IMR-90 (cell line): ENCODE results near the gene ZNF570. TPM values are rescaled to one million over a fixed set of nuclear protein-coding genes. Genes with fewer than 3 reads are reported as not detected.

Experiments
- ATAC-seq: fragments of 200-7000 bp; cut with Tn5 transposase; 2 replicates; pipeline ENCODE4 v1.9.1; 2020; ENCODE audit warnings: low read depth, mild to moderate bottlenecking, moderate library complexity
- BruUV-seq: library from RNA; stranded (reverse); fragments of 400-500 nt; replicated peaks from 2 replicates; lab custom pipeline; 2021; lab: Mats Ljungman, UMichigan
- CTCF ChIA-PET: fragments of 300-600 bp; formaldehyde crosslinking; extraction: SDS; loops from one replicate; lab custom pipeline; 2021; ENCODE audit warnings: antibody characterized with exemption; lab: Yijun Ruan, JAX
- POLR2A ChIA-PET: fragments of 300-600 bp; sonication (Branson Sonifier 250); formaldehyde crosslinking; loops from one replicate; lab custom pipeline; 2022; ENCODE audit warnings: antibody characterized with exemption; ENCODE audit not compliant: unreplicated experiment; lab: Charles Lee
- DNase-seq: peaks from one replicate; pipeline ENCODE4 v3.0.0; 2013
- H2AFZ ChIP-seq: replicated peaks from 2 replicates; pipeline ENCODE3; 2013; ENCODE audit warnings: low read length, mild to moderate bottlenecking; ENCODE audit not compliant: poor library complexity
- H2AK5ac ChIP-seq: 2 replicates; pipeline ENCODE4 v1.6.1; 2013; ENCODE audit warnings: low read depth, low read length, inconsistent platforms
- H2AK9ac ChIP-seq: replicated peaks from 2 replicates; pipeline ENCODE3; 2013; ENCODE audit warnings: mild to moderate bottlenecking, low read depth, low read length, moderate library complexity; ENCODE audit not compliant: poor library complexity
- H2BK120ac ChIP-seq: 2 replicates; pipeline ENCODE4 v1.6.1; 2013; ENCODE audit warnings: low read depth, low read length, inconsistent platforms
- H2BK15ac ChIP-seq: 3 replicates; pipeline ENCODE4 v1.6.1; 2013; ENCODE audit warnings: low read depth, low read length, inconsistent platforms
- H2BK20ac ChIP-seq: 2 replicates; pipeline ENCODE4 v1.6.1; 2013; ENCODE audit warnings: low read depth, mild to moderate bottlenecking, inconsistent platforms, low read length, moderate library complexity
- H2BK5ac ChIP-seq: 2 replicates; pipeline ENCODE4 v1.6.1; 2013; ENCODE audit warnings: mild to moderate bottlenecking, low read depth, low read length, inconsistent platforms; ENCODE audit not compliant: poor library complexity, severe bottlenecking
- H3K14ac ChIP-seq: replicated peaks from 2 replicates; pipeline ENCODE4 v1.6.1; 2013; ENCODE audit warnings: low read depth, low read length, inconsistent platforms
- H3K18ac ChIP-seq: 2 replicates; pipeline ENCODE4 v1.6.1; 2013; ENCODE audit warnings: low read depth, low read length, control low read depth
- H3K23ac ChIP-seq: 2 replicates; pipeline ENCODE4 v1.6.1; 2013; ENCODE audit warnings: low read depth, low read length, inconsistent platforms
- H3K27ac ChIP-seq: 2 replicates; pipeline ENCODE4 v1.5.1; 2013; ENCODE audit warnings: mild to moderate bottlenecking, control low read depth, low read length; ENCODE audit not compliant: insufficient read depth
- H3K27me3 ChIP-seq: 2 replicates; pipeline ENCODE4 v1.6.1; 2013; ENCODE audit warnings: low read length; ENCODE audit not compliant: control insufficient read depth, insufficient read depth
- H3K36me3 ChIP-seq: 2 replicates; pipeline ENCODE4 v1.6.1; 2013; ENCODE audit warnings: low read length, mixed read lengths; ENCODE audit not compliant: control insufficient read depth, insufficient read depth
- H3K4ac ChIP-seq: 2 replicates; pipeline ENCODE4 v1.6.1; 2013; ENCODE audit warnings: low read depth, low read length, inconsistent platforms
- H3K4me1 ChIP-seq: 2 replicates; pipeline ENCODE4 v1.6.1; 2013; ENCODE audit warnings: low read length, mixed read lengths; ENCODE audit not compliant: control insufficient read depth, insufficient read depth
- H3K4me2 ChIP-seq: 2 replicates; pipeline ENCODE4 v1.6.1; 2013; ENCODE audit warnings: low read depth, mild to moderate bottlenecking, control low read depth, low read length, moderate library complexity
- H3K4me3 ChIP-seq: 2 replicates; pipeline ENCODE4 v1.5.1; 2013; ENCODE audit warnings: low read depth, mild to moderate bottlenecking, control low read depth, low read length, moderate library complexity; ENCODE audit not compliant: insufficient read depth
- H3K56ac ChIP-seq: 2 replicates; pipeline ENCODE4 v1.6.1; 2013; ENCODE audit warnings: low read length, inconsistent platforms; ENCODE audit not compliant: insufficient read depth; ENCODE audit errors: extremely low read depth
- H3K79me1 ChIP-seq, 2 experiments: 2 replicates each; pipeline ENCODE4 v1.6.1; 2013; ENCODE audit warnings: low read length in 2 of 2, inconsistent platforms in 1 of 2, low read depth in 1 of 2
- H3K9ac ChIP-seq: 2 replicates; pipeline ENCODE4 v1.6.1; 2013; ENCODE audit warnings: low read depth, low read length, control low read depth
- H3K9me1 ChIP-seq: 2 replicates; pipeline ENCODE4 v1.6.1; 2013; ENCODE audit warnings: low read length, inconsistent platforms; ENCODE audit not compliant: insufficient read depth
- H3K9me3 ChIP-seq: 2 replicates; pipeline ENCODE4 v1.6.1; 2013; ENCODE audit warnings: low read length; ENCODE audit not compliant: control insufficient read depth, insufficient read depth
- H4K20me1 ChIP-seq: 2 replicates; pipeline ENCODE4 v1.6.1; 2013; ENCODE audit warnings: low read length, inconsistent platforms; ENCODE audit not compliant: insufficient read depth
- H4K5ac ChIP-seq: 2 replicates; pipeline ENCODE4 v1.6.1; 2013; ENCODE audit warnings: mild to moderate bottlenecking, low read depth, low read length, control low read depth
- H4K8ac ChIP-seq, 2 experiments: 2 replicates each; pipeline ENCODE4 v1.6.1; 2013; ENCODE audit warnings: low read depth in 2 of 2, low read length in 2 of 2, control low read depth in 1 of 2, inconsistent platforms in 1 of 2
- H4K91ac ChIP-seq: 2 replicates; pipeline ENCODE4 v1.6.1; 2013; ENCODE audit warnings: low read depth, low read length, inconsistent platforms; ENCODE audit not compliant: insufficient read depth
- BHLHE40 ChIP-seq: fragments of 150-350 bp; IDR thresholded peaks from 2 replicates; pipeline ENCODE4 v1.6.1; 2016; ENCODE audit warnings: mild to moderate bottlenecking, low read depth, low read length
- CHD1 ChIP-seq: IDR thresholded peaks from 2 replicates; pipeline ENCODE4 v1.6.1; 2012; ENCODE audit warnings: low read depth, low read length, improper control_type of control experiment
- FOS ChIP-seq: fragments of 150-350 bp; IDR thresholded peaks from 2 replicates; pipeline ENCODE4 v1.6.1; 2016; ENCODE audit warnings: low read depth, low read length
- MAZ ChIP-seq: IDR thresholded peaks from 2 replicates; pipeline ENCODE4 v1.6.1; 2012; ENCODE audit warnings: low read depth, mild to moderate bottlenecking, low read length, improper control_type of control experiment, moderate library complexity, borderline replicate concordance
- MXI1 ChIP-seq: IDR thresholded peaks from 2 replicates; pipeline ENCODE4 v1.6.1; 2012; ENCODE audit warnings: low read depth, mild to moderate bottlenecking, low read length, moderate library complexity, borderline replicate concordance
- NFE2L2 ChIP-seq: fragments of 150-350 bp; IDR thresholded peaks from 2 replicates; pipeline ENCODE4 v1.6.1; 2016; ENCODE audit warnings: low read depth, mild to moderate bottlenecking, low read length
- POLR2A ChIP-seq: IDR thresholded peaks from 2 replicates; pipeline ENCODE4 v1.6.1; 2012; ENCODE audit warnings: mild to moderate bottlenecking, low read depth, low read length
- RAD21 ChIP-seq: IDR thresholded peaks from 2 replicates; pipeline ENCODE4 v1.6.1; 2012; ENCODE audit warnings: low read length, improper control_type of control experiment
- RCOR1 ChIP-seq: IDR thresholded peaks from 2 replicates; pipeline ENCODE4 v1.6.1; 2012; ENCODE audit warnings: mild to moderate bottlenecking, low read length, improper control_type of control experiment; ENCODE audit not compliant: insufficient replicate concordance
- RFX5 ChIP-seq: IDR thresholded peaks from 2 replicates; pipeline ENCODE4 v1.8.0; 2012; ENCODE audit warnings: low read depth, mild to moderate bottlenecking, low read length, moderate library complexity
- SMC3 ChIP-seq: fragments of 150-350 bp; IDR thresholded peaks from 2 replicates; pipeline ENCODE4 v1.6.1; 2016; ENCODE audit warnings: low read depth, mild to moderate bottlenecking, antibody characterized with exemption, low read length, moderate library complexity
- WGBS, 2 experiments: methylation state at CpG; one replicate each; pipeline versions ENCODE4 v1.1.5 to v1.1.7; 2013; ENCODE audit warnings: missing lambda C conversion rate in 2 of 2; ENCODE audit not compliant: insufficient read length in 1 of 2; ENCODE audit errors: extremely low coverage in 2 of 2; 5-methylcytosine and 5-hydroxymethylcytosine counted together
- dilution Hi-C: fragments of 300-500 bp; cut with HindIII; formaldehyde crosslinking; loops from one replicate; pipeline ENCODE4 v1.14.3; 2018; ENCODE audit warnings: low sequenced_read_pairs; ENCODE audit not compliant: unreplicated experiment
- in situ Hi-C: fragments of 300-500 bp; cut with MboI; formaldehyde crosslinking; loops from 3 replicates; pipeline ENCODE4 v1.14.3; 2019; ENCODE audit warnings: low sequenced_read_pairs, inconsistent platforms, mixed read lengths
- intact Hi-C: fragments of 100-400 bp; cut with micrococcal nuclease; formaldehyde crosslinking; loops from 2 replicates; pipeline ENCODE4 v1.10.0; 2022
- polyA plus RNA-seq, 3 experiments: library from polyadenylated mRNA; depleted of rRNA; stranded (reverse); fragments of >200 nt; gene quantifications; 2 replicates each; pipeline ENCODE4 v1.2.3, GENCODE V29; 2012; ENCODE audit warnings: low replicate concordance in 1 of 3
- total RNA-seq: library from RNA; depleted of rRNA; stranded (reverse); fragments of >200 nt; gene quantifications from 2 replicates; pipeline ENCODE4 v1.2.3, GENCODE V29; 2012
- TF ChIP-seq, protein P1 (sequence below): fragments of 150-350 bp; IDR thresholded peaks from 2 replicates; pipeline ENCODE4 v1.6.1; 2017; ENCODE audit warnings: mild to moderate bottlenecking, antibody characterized with exemption, low read length, low read depth
- TF ChIP-seq, protein P2 (sequence below): fragments of 150-350 bp; IDR thresholded peaks from 2 replicates; pipeline ENCODE4 v1.6.1; 2016; ENCODE audit warnings: low read depth, mild to moderate bottlenecking, low read length, moderate library complexity, borderline replicate concordance
- TF ChIP-seq, protein P3 (sequence below): conservative IDR thresholded peaks from 2 replicates; pipeline ENCODE4 v1.5.1; 2012; ENCODE audit warnings: mild to moderate bottlenecking, low read depth, low read length, improper control_type of control experiment

ZNF570 gene
- total and polyA plus RNA-seq, 2 of the 4 experiments (the other 2 are of a cell fraction) = 1.5 to 9.3 TPM

DNA sequence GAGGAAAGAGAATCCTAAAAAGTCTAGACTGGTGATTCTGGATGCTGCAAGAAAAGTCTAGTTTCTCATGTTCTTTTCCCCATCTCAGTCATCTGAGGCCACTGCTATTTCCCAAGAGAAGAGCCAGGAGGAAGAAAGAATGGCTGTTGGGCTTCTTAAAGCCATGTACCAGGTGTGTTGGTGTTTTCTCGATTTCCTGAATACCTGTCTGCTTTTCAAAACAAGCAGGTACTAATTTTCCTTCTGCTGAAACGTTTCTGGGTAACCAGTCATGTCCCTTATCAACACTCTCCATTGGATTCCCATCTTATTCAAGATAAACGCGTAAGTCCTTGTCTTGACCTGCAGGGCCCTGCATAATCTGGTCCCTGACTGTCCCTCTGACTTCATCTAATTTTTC is 1.1 kb downstream of the ZNF570 start:
- Histone ChIP-seq H3K9ac (no peak overlapping the region; the same call in 1 of the 2 replicates), H2BK15ac (no peak overlapping the region), H3K27ac (no peak overlapping the region), H3K9me3 (peaks cover 6% of the 10 kb centered on the region), H3K56ac (no peak overlapping the region), H3K79me1 (peaks cover 6 to 25% of the 10 kb centered on the region in 2 experiments), H3K4ac (no peak overlapping the region), H4K5ac (no peak overlapping the region), H4K91ac (no peak overlapping the region), H4K20me1 (no peaks in the 10 kb centered on the region), H2AK5ac (no peak overlapping the region), H3K9me1 (no peaks in the 10 kb centered on the region), H3K27me3 (no peaks in the 10 kb centered on the region), H2AK9ac (no peak overlapping the region), H3K4me3 (peak overlapping the region; percentile 68), H3K14ac (no peak overlapping the region), H3K36me3 (peaks cover 6% of the 10 kb centered on the region; the same call in 1 of the 2 replicates), H2AFZ (no peak overlapping the region), H3K4me2 (peak overlapping the region; percentile 89), H2BK120ac (no peak overlapping the region), H2BK20ac (no peak overlapping the region), H3K18ac (no peak overlapping the region), H4K8ac (no peak overlapping the region), H2BK5ac (no peak overlapping the region), H3K23ac (no peak overlapping the region), H3K4me1 (peaks cover 2% of the 10 kb centered on the region; the same call in 1 of the 2 replicates)
- CTCF ChIA-PET = interaction anchor here (0.6 kb wide), 1 partner anchor 107 kb away, joined by 8 read pairs; no protein-coding TSS in a partner anchor
- TF ChIP-seq, protein P1, sequence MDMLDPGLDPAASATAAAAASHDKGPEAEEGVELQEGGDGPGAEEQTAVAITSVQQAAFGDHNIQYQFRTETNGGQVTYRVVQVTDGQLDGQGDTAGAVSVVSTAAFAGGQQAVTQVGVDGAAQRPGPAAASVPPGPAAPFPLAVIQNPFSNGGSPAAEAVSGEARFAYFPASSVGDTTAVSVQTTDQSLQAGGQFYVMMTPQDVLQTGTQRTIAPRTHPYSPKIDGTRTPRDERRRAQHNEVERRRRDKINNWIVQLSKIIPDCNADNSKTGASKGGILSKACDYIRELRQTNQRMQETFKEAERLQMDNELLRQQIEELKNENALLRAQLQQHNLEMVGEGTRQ = no peak
- TF ChIP-seq NFE2L2 = no peak
- no peak for TF ChIP-seq MXI1
- no peak for TF ChIP-seq RAD21
- TF ChIP-seq MAZ = no peak
- TF ChIP-seq FOS = no peak
- no peak for TF ChIP-seq BHLHE40
- no peak for TF ChIP-seq CHD1
- no peak for TF ChIP-seq RFX5
- TF ChIP-seq POLR2A = no peak
- no peak for TF ChIP-seq SMC3
- no peak for TF ChIP-seq RCOR1
- TF ChIP-seq, protein P2, sequence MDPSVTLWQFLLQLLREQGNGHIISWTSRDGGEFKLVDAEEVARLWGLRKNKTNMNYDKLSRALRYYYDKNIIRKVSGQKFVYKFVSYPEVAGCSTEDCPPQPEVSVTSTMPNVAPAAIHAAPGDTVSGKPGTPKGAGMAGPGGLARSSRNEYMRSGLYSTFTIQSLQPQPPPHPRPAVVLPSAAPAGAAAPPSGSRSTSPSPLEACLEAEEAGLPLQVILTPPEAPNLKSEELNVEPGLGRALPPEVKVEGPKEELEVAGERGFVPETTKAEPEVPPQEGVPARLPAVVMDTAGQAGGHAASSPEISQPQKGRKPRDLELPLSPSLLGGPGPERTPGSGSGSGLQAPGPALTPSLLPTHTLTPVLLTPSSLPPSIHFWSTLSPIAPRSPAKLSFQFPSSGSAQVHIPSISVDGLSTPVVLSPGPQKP = no peak
- TF ChIP-seq, protein P3, sequence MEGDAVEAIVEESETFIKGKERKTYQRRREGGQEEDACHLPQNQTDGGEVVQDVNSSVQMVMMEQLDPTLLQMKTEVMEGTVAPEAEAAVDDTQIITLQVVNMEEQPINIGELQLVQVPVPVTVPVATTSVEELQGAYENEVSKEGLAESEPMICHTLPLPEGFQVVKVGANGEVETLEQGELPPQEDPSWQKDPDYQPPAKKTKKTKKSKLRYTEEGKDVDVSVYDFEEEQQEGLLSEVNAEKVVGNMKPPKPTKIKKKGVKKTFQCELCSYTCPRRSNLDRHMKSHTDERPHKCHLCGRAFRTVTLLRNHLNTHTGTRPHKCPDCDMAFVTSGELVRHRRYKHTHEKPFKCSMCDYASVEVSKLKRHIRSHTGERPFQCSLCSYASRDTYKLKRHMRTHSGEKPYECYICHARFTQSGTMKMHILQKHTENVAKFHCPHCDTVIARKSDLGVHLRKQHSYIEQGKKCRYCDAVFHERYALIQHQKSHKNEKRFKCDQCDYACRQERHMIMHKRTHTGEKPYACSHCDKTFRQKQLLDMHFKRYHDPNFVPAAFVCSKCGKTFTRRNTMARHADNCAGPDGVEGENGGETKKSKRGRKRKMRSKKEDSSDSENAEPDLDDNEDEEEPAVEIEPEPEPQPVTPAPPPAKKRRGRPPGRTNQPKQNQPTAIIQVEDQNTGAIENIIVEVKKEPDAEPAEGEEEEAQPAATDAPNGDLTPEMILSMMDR = no peak
- in situ Hi-C loops = no loop called here
- BruUV-seq = no TSS peak
- POLR2A ChIA-PET = no interaction called here
- WGBS, 2 experiments = 36% methylated on average over 1 of the region's 4 CpGs; no CpG with 5 or more reads in 1 of the 2 experiments
- ATAC-seq = no peak
- intact Hi-C loops = no loop called here
- DNase-seq = no peak
- dilution Hi-C loops = no loop called here
